Type B pancreatic cell (in vitro differentiated cells): ENCODE data around the gene LIPC. TPM values are rescaled to one million over a fixed set of nuclear protein-coding genes. Genes with fewer than 3 reads are reported as not detected.

Experiments used
- DNase-seq: peaks from one replicate; pipeline ENCODE4 v3.0.0; 2021; ENCODE audit warnings: mixed read lengths; ENCODE audit not compliant: unreplicated experiment; ENCODE audit errors: extremely low spot score
- H3K27ac Mint-ChIP-seq: 2 replicates; pipeline ENCODE4 v1.8.0; 2021; ENCODE audit warnings: mild to moderate bottlenecking, mixed read lengths
- H3K27me3 Mint-ChIP-seq: 2 replicates; pipeline ENCODE4 v1.8.0; 2021; ENCODE audit warnings: mixed read lengths
- H3K36me3 Mint-ChIP-seq: 2 replicates; pipeline ENCODE4 v1.8.0; 2021; ENCODE audit warnings: mixed read lengths
- H3K4me1 Mint-ChIP-seq: one replicate; pipeline ENCODE4 v1.8.0; 2021; ENCODE audit warnings: mixed read lengths; ENCODE audit not compliant: unreplicated experiment
- H3K4me3 Mint-ChIP-seq: 2 replicates; pipeline ENCODE4 v1.8.0; 2021; ENCODE audit warnings: mild to moderate bottlenecking, mixed read lengths
- H3K9me3 Mint-ChIP-seq: 2 replicates; pipeline ENCODE4 v1.8.0; 2021; ENCODE audit warnings: mixed read lengths
- CTCF ChIP-seq: fragments of 200-600 bp; sonication (generic); conservative IDR thresholded peaks from 2 replicates; pipeline ENCODE4 v1.5.0; 2021; ENCODE audit warnings: antibody characterized with exemption, mild to moderate bottlenecking
- total RNA-seq: library from RNA; stranded (reverse); gene quantifications from 2 replicates; pipeline ENCODE4 v1.2.1, GENCODE V29; 2021; ENCODE audit warnings: low replicate concordance

Gene LIPC
- total RNA-seq, 1 donor from 2014 or later, result 10.9 TPM

- no peak overlapping the region for H3K4me3 Mint-ChIP-seq
These were observed 30.5 kb upstream of the LIPC start for GRCh38 chr15:58401276-58401675.

GRCh38 chr15:58401991-58402649 is 29.7 kb upstream of the LIPC start:
- H3K4me3 Mint-ChIP-seq, result no peak overlapping the region
- H3K4me1 Mint-ChIP-seq, result peaks cover 13% of the 10 kb centered on the region
- no peaks in the 10 kb centered on the region for H3K36me3 Mint-ChIP-seq
- no peaks in the 10 kb centered on the region for H3K9me3 Mint-ChIP-seq
- no peak for DNase-seq
- H3K27me3 Mint-ChIP-seq, result no peaks in the 10 kb centered on the region
- TF ChIP-seq CTCF, result no peak
- no peak overlapping the region for H3K27ac Mint-ChIP-seq

More at GRCh38 chr15:58401276-58401675, 30.5 kb upstream of the LIPC start:
- TF ChIP-seq CTCF, result no peak
- no peak for DNase-seq
- Mint-ChIP-seq H3K27me3 (no peaks in the 10 kb centered on the region), H3K9me3 (no peaks in the 10 kb centered on the region), H3K4me1 (peaks cover 6% of the 10 kb centered on the region), H3K36me3 (no peaks in the 10 kb centered on the region), H3K27ac (no peak overlapping the region)

DNA sequence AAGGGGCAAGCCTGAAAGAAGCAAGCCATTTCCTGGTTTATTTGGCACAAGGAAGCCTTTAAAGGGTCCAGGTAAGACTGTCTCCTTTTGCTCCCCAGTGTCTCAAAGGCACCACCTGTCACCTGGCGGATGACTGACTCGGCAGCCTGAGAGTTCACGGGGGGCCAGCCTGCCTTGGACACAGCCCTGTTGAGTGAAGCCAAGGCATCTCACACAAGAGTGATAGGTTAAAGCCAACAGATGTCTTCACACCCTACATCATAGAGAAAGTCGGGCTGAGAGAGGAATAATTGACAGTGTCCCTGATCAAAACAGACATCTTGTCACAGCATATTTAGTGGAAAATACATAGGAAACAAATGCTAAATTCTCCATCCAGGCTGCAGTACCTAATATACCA is 28.2 kb upstream of the LIPC start:
- TF ChIP-seq CTCF, result no peak
- Mint-ChIP-seq H3K4me3 (no peak overlapping the region), H3K36me3 (no peaks in the 10 kb centered on the region), H3K27me3 (no peaks in the 10 kb centered on the region), H3K27ac (no peak overlapping the region), H3K9me3 (peaks cover 5% of the 10 kb centered on the region), H3K4me1 (peaks cover 17% of the 10 kb centered on the region)
- no peak for DNase-seq

GRCh38 chr15:58404020-58404419 is 27.8 kb upstream of the LIPC start:
- DNase-seq, result no peak
- Mint-ChIP-seq H3K9me3 (peaks cover 5% of the 10 kb centered on the region), H3K27me3 (no peaks in the 10 kb centered on the region), H3K27ac (no peak overlapping the region), H3K4me1 (peaks cover 17% of the 10 kb centered on the region), H3K36me3 (no peaks in the 10 kb centered on the region), H3K4me3 (no peak overlapping the region)
- no peak for TF ChIP-seq CTCF

- peaks cover 5% of the 10 kb centered on the region for H3K9me3 Mint-ChIP-seq
- no peaks in the 10 kb centered on the region for H3K36me3 Mint-ChIP-seq
- TF ChIP-seq CTCF, result no peak
- no peak overlapping the region for H3K27ac Mint-ChIP-seq
- no peaks in the 10 kb centered on the region for H3K27me3 Mint-ChIP-seq
- DNase-seq, result no peak
- no peak overlapping the region for H3K4me3 Mint-ChIP-seq
- H3K4me1 Mint-ChIP-seq, result peaks cover 17% of the 10 kb centered on the region
These were observed 27.1 kb upstream of the LIPC start for GRCh38 chr15:58404722-58405121.
